ENCODE results near the gene SLC24A1.

DNA sequence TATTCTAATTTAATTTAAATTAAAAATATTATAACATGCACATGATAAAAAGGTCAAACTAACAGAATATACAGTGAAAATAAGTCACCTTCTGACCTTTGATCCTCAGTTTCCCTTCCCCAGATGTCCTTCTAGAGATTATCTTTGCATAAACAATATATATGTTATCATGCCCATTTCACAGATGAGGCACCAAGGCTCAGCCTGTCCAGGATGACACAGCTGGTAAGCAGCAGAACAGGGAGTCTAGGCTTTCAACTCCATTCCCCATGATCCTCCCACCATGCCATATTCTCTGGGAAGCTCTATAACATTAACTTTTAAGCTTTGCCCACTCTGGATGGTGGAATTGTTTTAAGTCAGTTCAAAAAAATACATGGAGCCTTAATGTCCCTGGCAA, 1.4 kb downstream of the SLC24A1 start:
- TF ChIP-seq TAF1 (IDR thresholded peaks at IDR 0.05; ENCODE audit: low read depth, low read length) (no peak), SPI1 (IDR thresholded peaks at IDR 0.05; ENCODE audit: low read depth, low read length) (no peak), POU2F2 (IDR thresholded peaks at IDR 0.05; ENCODE audit: low read depth, low read length) (no peak), POLR2A (IDR thresholded peaks at IDR 0.05; ENCODE audit: low read depth, low read length) (no peak), POLR2AphosphoS5 (IDR thresholded peaks at IDR 0.05; ENCODE audit: low read depth, low read length) (no peak), PAX5 (IDR thresholded peaks at IDR 0.05; ENCODE audit: insufficient read depth, low read length, severe bottlenecking) (no peak)

All from GM12891 (cell line).